AG09309 (cell line): ENCODE measurements around the gene GPR183.

ENCODE experiments used
- DNase-seq: peaks from one replicate; pipeline ENCODE4 v3.0.0-alpha.2; 2010; ENCODE audit warnings: low read depth
- H3K4me3 ChIP-seq: 2 replicates; pipeline ENCODE4 v1.5.1; 2011; ENCODE audit warnings: mild to moderate bottlenecking, low read depth, low read length, moderate library complexity; ENCODE audit not compliant: control insufficient read depth
- TF ChIP-seq, protein P1 (sequence below): IDR thresholded peaks from 2 replicates; pipeline ENCODE4 v1.5.1; 2011; ENCODE audit warnings: mild to moderate bottlenecking, low read depth, low read length, inconsistent platforms; ENCODE audit not compliant: insufficient read depth, control insufficient read depth; ENCODE audit errors: missing control alignments

The GPR183 gene, protein sequence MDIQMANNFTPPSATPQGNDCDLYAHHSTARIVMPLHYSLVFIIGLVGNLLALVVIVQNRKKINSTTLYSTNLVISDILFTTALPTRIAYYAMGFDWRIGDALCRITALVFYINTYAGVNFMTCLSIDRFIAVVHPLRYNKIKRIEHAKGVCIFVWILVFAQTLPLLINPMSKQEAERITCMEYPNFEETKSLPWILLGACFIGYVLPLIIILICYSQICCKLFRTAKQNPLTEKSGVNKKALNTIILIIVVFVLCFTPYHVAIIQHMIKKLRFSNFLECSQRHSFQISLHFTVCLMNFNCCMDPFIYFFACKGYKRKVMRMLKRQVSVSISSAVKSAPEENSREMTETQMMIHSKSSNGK

DNA sequence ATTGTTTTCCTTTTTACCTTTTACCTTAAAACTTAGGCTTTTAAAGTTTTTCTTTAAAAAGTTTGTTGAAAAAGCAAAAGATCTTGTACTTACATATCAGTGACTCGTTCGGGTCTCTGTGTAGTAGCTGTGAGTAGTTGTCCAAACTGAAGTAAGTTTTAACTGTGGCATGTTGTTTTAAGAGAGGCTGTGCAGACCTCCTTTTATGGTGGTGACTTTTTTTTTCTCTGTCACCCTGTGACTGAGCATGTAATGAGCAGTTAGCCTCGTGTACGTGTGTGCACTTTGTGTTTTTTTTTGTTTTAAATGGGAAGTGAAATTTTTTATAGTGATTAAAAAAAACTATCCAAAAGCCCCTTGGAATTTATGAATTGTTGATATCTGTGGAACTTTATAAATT, at the start of gene GPR183:
GPR183 (minus strand) TSS at position 153 of the 400 bp plus-strand sequence. CDS start 11,254 bp downstream, outside the sequence.
- H3K4me3 ChIP-seq = no peak within 1 kb of the TSS
- TF ChIP-seq, protein P1, sequence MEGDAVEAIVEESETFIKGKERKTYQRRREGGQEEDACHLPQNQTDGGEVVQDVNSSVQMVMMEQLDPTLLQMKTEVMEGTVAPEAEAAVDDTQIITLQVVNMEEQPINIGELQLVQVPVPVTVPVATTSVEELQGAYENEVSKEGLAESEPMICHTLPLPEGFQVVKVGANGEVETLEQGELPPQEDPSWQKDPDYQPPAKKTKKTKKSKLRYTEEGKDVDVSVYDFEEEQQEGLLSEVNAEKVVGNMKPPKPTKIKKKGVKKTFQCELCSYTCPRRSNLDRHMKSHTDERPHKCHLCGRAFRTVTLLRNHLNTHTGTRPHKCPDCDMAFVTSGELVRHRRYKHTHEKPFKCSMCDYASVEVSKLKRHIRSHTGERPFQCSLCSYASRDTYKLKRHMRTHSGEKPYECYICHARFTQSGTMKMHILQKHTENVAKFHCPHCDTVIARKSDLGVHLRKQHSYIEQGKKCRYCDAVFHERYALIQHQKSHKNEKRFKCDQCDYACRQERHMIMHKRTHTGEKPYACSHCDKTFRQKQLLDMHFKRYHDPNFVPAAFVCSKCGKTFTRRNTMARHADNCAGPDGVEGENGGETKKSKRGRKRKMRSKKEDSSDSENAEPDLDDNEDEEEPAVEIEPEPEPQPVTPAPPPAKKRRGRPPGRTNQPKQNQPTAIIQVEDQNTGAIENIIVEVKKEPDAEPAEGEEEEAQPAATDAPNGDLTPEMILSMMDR = no peak
- DNase-seq = no peak

DNA sequence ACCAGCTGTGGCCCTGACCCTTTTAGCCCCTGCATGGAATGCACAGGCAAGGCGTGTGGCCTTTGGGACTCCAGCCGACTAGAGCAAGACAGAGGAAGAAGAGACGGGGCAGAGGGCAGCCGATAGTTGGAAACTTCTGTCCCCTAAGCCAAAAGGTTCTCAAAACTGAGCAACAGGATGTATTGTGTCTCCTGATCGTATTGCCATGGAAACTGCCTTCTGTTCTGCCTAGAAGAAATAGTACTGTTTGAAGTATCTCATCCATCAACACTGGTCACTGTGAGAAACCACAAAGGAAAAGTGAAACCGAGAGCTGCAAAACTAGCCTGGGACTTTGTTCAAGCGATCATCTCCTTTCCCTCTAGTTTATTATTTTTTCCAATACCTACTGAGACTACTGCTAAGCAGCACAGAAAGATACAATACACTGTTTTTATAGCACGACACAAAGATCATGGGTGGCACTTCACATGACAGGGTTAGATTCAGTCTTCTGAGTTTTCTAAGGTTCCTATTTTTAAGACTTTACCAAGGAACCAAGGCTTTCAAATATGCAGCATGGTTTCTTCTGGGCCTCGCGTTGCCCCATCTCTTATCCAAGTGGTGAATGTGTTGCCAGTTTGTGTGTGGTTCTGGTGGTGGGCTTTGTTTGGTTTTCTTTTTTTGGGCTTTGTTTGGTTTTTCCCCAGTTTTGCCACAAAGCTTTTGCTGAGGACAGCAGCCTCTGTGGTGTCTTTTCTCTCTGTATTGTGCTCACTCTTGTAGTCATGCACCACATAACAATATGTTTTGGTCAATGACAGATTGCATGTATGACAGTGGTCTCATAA, 49.3 kb upstream of the GPR183 start:
- peak; percentile 31 for DNase-seq

DNA sequence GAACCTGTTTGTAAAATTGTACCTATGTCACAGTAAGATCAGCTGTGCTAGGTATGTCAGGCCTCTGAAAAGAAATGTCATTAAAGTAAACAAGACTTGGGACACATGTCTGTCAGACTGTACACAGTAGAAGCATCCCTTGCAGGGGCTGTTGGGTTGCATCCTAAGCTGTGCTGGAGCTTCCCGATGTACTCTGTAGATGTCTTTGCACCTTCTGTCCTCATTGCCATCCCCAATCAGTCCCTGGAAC, 48.7 kb upstream of the GPR183 start:
- no peak overlapping the region for H3K4me3 ChIP-seq
- DNase-seq = no peak
- TF ChIP-seq, protein P1 = no peak

More for the DNA sequence above, 49.3 kb upstream of the GPR183 start:
- TF ChIP-seq, protein P1 = no peak
- no peak overlapping the region for H3K4me3 ChIP-seq

DNA sequence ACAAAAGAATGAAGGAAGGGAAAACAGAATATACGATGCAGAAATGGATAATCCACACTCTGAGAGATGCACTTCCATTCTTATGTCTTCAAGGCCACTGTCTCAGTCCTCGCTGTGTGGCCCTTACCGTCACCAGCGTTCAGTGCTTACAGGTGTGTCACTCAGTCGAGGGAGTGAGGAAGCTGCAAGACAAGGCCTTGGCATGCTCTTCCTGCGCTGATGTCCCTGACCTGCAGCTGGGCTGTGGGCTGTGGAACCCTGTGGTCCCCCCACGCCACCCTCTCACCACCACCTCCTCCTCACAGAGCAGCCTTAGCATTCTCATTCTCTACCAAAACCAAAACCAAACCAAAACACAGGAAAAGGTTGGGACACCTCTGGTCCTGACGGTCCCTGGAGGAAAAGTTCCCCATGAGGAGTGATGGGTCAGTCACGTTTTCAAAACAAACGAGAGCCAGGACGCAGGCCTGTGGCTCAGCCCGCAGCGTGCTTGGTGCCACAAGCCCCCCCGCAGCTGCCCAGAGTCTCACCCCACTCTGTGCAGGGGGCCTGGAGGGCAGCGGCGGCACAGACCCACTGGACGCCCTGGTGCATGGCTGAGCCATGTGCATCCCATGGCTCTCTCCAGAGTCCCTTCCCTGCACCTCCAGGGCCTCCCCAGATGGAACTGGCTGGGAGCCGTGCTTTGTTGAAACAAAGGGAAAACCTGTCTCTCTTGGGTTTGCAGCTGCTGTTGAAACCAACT, 48.2 kb upstream of the GPR183 start:
- H3K4me3 ChIP-seq = no peak overlapping the region
- TF ChIP-seq, protein P1 = no peak
- DNase-seq = no peak

DNA sequence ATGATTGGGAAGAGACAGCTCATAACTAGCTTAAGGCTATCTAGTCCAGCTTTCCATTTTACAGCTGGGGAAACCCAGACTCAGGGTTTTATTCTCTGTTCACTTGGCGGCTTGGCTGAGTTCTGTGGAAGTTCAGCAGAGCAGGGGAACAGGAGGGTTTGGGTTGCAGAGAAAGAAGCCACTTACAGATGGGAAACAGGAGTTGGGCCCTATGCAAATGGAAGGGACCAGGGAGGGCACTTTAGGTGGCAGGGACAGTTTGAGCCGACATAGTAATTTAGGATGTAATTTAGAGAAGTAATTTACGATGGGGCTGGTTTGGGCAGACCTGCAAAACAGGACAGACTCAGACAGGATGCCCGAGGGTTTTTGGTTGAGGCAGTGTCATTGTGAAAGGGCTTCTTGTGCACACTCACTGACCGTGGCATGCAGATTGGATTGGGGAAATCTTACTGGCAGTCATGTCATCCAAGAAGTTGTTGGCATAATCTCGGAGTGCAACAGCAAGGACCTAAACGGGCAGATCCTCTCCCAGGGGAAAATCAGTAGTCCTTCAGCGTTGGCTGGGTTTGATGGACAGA, 47.3 kb upstream of the GPR183 start:
- H3K4me3 ChIP-seq = no peak overlapping the region
- DNase-seq = no peak
- TF ChIP-seq, protein P1 = no peak

DNA sequence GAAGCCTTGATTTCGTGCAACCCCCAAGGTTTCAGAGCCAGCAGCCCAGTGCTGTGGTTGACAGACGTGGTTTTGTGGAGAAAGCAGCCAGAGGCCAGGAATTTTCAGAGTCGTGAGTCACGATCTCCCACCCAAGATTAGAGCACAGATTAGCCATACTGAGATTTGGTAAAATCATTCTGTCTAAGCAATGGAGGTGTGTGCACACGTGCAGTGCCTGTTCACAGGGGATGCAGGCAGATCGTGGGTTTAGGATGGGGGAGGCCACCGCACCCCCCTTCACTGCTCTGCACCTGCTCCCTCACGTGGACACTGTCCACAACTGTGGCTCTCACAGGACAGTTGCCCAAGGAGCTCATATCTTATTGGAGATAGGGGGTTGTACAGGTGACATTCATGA, 46.6 kb upstream of the GPR183 start:
- no peak overlapping the region for H3K4me3 ChIP-seq
- no peak for DNase-seq
- TF ChIP-seq, protein P1 = no peak
